Measurements from ENCODE around the gene SSTR3. TPM values are rescaled to one million over a fixed set of nuclear protein-coding genes. Genes with fewer than 3 reads are reported as not detected.

The SSTR3 gene
- total and polyA plus RNA-seq, 10 of the 15 experiments (the other 5 are each of a cell fraction or from before 2014, with no cell fraction given), result 0.03 to 4.5 (median 2.4) TPM

- POLR2A ChIA-PET, result no interaction called here
- in situ Hi-C loops (cut with MboI) (no loop called here), intact Hi-C loops (cut with micrococcal nuclease; ENCODE audit: unreplicated experiment) (no loop called here)
- Histone ChIP-seq H3K27me3 (replicated peaks in 1 of 2; ENCODE audit: control insufficient read depth in 2 of 2, insufficient read depth in 2 of 2, low read length in 1 of 2) (no peaks in the 10 kb centered on the region; a peak in 2 of 4 replicates), H3K79me2 (ENCODE audit: control insufficient read depth, insufficient read depth, low read length) (no peaks in the 10 kb centered on the region), H3K4me3 (no peak overlapping the region), H3K4me2 (ENCODE audit: control insufficient read depth, insufficient read depth) (no peak overlapping the region), H4K20me1 (ENCODE audit: control insufficient read depth, insufficient read depth) (no peaks in the 10 kb centered on the region), H3K9me3 (replicated peaks; ENCODE audit: control insufficient read depth, insufficient read depth, low read length) (no peaks in the 10 kb centered on the region; the same call in 2 of the 3 replicates), H2AFZ (ENCODE audit: control insufficient read depth, low read depth, low read length) (no peak overlapping the region), H3K36me3 (ENCODE audit: control insufficient read depth in 2 of 2, insufficient read depth in 2 of 2, low read length in 1 of 2) (no peaks in the 10 kb centered on the region), H3K9ac (ENCODE audit: control insufficient read depth, insufficient read depth, low read length) (no peak overlapping the region), H3K4me1 (ENCODE audit: control insufficient read depth, insufficient read depth, low read length) (peaks cover 4% of the 10 kb centered on the region; the same call in 1 of the 2 replicates), H3K27ac (ENCODE audit: control insufficient read depth, insufficient read depth) (no peak overlapping the region)
- SMC1A ChIA-PET (ENCODE audit: uncharacterized antibody, unreplicated experiment), result interaction anchor here (0.7 to 1.3 kb wide), 2 partner anchors 14 to 16 kb away, joined by 3 read pairs; no protein-coding TSS in a partner anchor
- TF ChIP-seq DPF2 (IDR thresholded peaks at IDR 0.05) (no peak), MTA2 (IDR thresholded peaks at IDR 0.05; ENCODE audit: low read depth) (no peak), CREB1 (IDR thresholded peaks at IDR 0.05; ENCODE audit: low read depth) (no peak), POLR2AphosphoS2 (IDR thresholded peaks at IDR 0.05; ENCODE audit: low read depth, low read length) (no peak), CUX1 (IDR thresholded peaks at IDR 0.05; ENCODE audit: insufficient replicate concordance, low read depth, low read length) (no peak), ASH2L (IDR thresholded peaks at IDR 0.05; ENCODE audit: borderline replicate concordance, low read depth) (no peak)
- no TSS peak for BruUV-seq (replicated peaks)
- FAIRE-seq (no peak), DNase-seq (ENCODE audit: low read depth, low spot score) (no peak), ATAC-seq (no peak)
- CTCF ChIA-PET, result interaction anchor here (0.8 to 1.0 kb wide), 2 partner anchors 14 to 20 kb away, joined by 3 read pairs; no protein-coding TSS in a partner anchor
- WGBS (ENCODE audit: insufficient coverage, insufficient replicate concordance, low lambda C conversion rate, missing lambda C conversion rate), result 82% methylated on average over 31 of the region's 31 CpGs
- RAD21 ChIA-PET (ENCODE audit: unreplicated experiment), result no interaction called here
These were observed 32.5 kb downstream of the SSTR3 start for GRCh38 chr22:37179622-37180420.

All from GM12878 (cell line).